HG02884 (cell line): ENCODE data around the gene DGKZ.

Experiments used
- ATAC-seq: cut with Tn5 transposase; IDR thresholded peaks from one replicate; pipeline ENCODE4 v1.9.1; 2021; ENCODE audit warnings: mild to moderate bottlenecking, moderate library complexity; ENCODE audit not compliant: unreplicated experiment

DGKZ gene

DNA sequence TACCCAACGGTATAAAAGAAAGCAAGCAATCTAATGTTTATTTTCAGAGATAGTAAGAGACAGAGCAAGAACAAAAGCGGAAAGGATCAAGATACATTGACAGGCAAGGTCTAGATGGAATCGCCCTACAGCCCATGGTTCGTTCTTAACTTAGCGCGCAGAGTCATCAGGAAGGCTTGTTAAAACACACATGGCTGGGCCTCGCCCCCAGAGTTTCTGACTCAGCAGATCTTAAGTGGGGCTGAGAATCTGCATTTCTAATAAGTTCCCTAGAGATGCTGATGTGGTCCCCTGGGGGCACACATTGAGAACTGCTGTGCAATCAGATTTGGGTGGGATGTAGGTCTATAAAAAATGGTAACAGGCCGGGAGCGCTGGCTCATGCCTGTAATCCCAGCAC, 80.1 kb downstream of the DGKZ start:
- ATAC-seq: no peak

DNA sequence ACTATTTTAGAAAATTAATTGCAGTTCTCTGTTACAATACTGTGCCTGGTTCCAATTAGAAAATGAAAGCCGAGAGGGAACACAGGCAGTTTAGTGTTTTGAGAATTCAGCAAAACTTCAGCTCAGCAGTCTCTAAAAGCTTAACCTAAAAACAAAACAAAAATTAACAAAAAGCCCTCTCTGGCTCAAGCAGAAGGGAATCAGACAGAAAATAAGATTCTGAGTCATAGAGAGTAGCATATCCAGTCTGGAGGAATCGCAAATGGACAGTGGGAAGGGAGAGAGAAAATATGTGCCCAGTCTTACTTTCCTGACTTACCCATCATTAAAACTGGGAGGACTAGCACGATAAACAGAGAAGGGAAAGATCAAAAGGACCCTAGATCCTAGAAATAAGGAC, 82.5 kb downstream of the DGKZ start:
- no peak for ATAC-seq
